ENCODE results near the gene LRCH3.

DNA sequence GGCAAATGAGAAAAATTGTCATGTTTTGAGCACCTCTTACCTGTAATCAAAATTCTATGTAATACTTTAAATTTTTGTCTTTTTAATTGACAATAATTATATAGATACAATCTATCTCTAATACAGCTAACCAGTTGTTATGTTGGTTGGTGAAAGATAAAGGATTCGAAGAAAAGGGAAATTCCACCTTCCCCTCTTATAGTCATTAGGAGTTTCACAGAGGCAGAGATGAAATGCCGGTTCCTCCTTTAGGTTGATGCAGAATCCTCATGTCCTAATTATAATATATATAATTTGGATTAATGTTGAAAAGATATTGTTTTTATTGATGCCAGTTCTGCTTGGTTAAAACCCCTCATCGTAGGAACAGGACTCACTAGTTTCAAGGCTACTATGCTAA is 67.1 kb downstream of the LRCH3 start:
- TF ChIP-seq, protein P1, sequence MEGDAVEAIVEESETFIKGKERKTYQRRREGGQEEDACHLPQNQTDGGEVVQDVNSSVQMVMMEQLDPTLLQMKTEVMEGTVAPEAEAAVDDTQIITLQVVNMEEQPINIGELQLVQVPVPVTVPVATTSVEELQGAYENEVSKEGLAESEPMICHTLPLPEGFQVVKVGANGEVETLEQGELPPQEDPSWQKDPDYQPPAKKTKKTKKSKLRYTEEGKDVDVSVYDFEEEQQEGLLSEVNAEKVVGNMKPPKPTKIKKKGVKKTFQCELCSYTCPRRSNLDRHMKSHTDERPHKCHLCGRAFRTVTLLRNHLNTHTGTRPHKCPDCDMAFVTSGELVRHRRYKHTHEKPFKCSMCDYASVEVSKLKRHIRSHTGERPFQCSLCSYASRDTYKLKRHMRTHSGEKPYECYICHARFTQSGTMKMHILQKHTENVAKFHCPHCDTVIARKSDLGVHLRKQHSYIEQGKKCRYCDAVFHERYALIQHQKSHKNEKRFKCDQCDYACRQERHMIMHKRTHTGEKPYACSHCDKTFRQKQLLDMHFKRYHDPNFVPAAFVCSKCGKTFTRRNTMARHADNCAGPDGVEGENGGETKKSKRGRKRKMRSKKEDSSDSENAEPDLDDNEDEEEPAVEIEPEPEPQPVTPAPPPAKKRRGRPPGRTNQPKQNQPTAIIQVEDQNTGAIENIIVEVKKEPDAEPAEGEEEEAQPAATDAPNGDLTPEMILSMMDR (IDR thresholded peaks at IDR 0.05), result no peak
- TF ChIP-seq POLR2A (IDR thresholded peaks at IDR 0.05), result no peak
